ENCODE data around the gene TPRX1.

GRCh38 chr19:47752440-47753211 lies 51.7 kb downstream of the TPRX1 start:
- TF ChIP-seq CTCF (conservative IDR thresholded peaks at IDR 0.05; ENCODE audit: low read depth, low read length) (no peak), SMC3 (IDR thresholded peaks at IDR 0.05; ENCODE audit: low read depth, low read length) (no peak), MAZ (IDR thresholded peaks at IDR 0.05; ENCODE audit: borderline replicate concordance, low read depth, low read length) (no peak), MAFK (IDR thresholded peaks at IDR 0.05; ENCODE audit: low read depth, low read length) (no peak), RFX5 (IDR thresholded peaks at IDR 0.05; ENCODE audit: low read depth, low read length) (no peak), RCOR1 (IDR thresholded peaks at IDR 0.05; ENCODE audit: insufficient replicate concordance, low read length) (no peak), ELK1 (IDR thresholded peaks at IDR 0.05; ENCODE audit: borderline replicate concordance, low read depth, low read length) (no peak), RAD21 (IDR thresholded peaks at IDR 0.05; ENCODE audit: low read length) (no peak), FOS (IDR thresholded peaks at IDR 0.05; ENCODE audit: low read depth, low read length) (no peak), BHLHE40 (IDR thresholded peaks at IDR 0.05; ENCODE audit: low read depth, low read length) (no peak), POLR2A (IDR thresholded peaks at IDR 0.05; ENCODE audit: low read depth, low read length) (no peak), CEBPB (IDR thresholded peaks at IDR 0.05; ENCODE audit: low read depth, low read length) (no peak)

All from IMR-90 (cell line).